Subcutaneous adipose tissue (tissue), 4 donors: ENCODE data around the gene SLX4. TPM values are rescaled to one million over a fixed set of nuclear protein-coding genes. Genes with fewer than 3 reads are reported as not detected.

Experiments used
- CTCF ChIP-seq: fragments of 450-650 bp; IDR thresholded peaks from one replicate; pipeline ENCODE4 v1.5.1; 2016; ENCODE audit warnings: low read depth, mild to moderate bottlenecking, control low read depth, antibody characterized with exemption, moderate library complexity
- total RNA-seq, 4 donors: library from RNA; depleted of rRNA; stranded (reverse); fragments of >200 nt; gene quantifications; one replicate each; pipeline ENCODE4 v1.1.0, GENCODE V29; 2016

The SLX4 gene
- total RNA-seq, 4 donors from 2014 or later, result 2.4 to 3.8 (median 2.8) TPM

GRCh38 chr16:3596101-3596861, 15.1 kb downstream of the SLX4 start:
- no peak for TF ChIP-seq CTCF

- TF ChIP-seq CTCF, result no peak
Measured at GRCh38 chr16:3595521-3596021, 15.8 kb downstream of the SLX4 start.

- no peak for TF ChIP-seq CTCF
Measured at GRCh38 chr16:3595110-3595486, 16.3 kb downstream of the SLX4 start.

- no peak for TF ChIP-seq CTCF
Measured at GRCh38 chr16:3594316-3595109, 16.9 kb downstream of the SLX4 start.

- no peak for TF ChIP-seq CTCF
Measured at GRCh38 chr16:3592559-3592958, 18.8 kb downstream of the SLX4 start.

- no peak for TF ChIP-seq CTCF
Measured at GRCh38 chr16:3591991-3592390, 19.4 kb downstream of the SLX4 start.

- no peak for TF ChIP-seq CTCF
Measured at GRCh38 chr16:3591436-3591803, 20.0 kb downstream of the SLX4 start.
